ENCODE results near the gene IGFLR1. TPM values are rescaled to one million over a fixed set of nuclear protein-coding genes. Genes with fewer than 3 reads are reported as not detected.

IGFLR1 gene
- total and polyA plus RNA-seq, 2 of the 8 experiments (the other 6 are each of a cell fraction or from before 2014, with no cell fraction given): 8.4 to 28.9 TPM

DNA sequence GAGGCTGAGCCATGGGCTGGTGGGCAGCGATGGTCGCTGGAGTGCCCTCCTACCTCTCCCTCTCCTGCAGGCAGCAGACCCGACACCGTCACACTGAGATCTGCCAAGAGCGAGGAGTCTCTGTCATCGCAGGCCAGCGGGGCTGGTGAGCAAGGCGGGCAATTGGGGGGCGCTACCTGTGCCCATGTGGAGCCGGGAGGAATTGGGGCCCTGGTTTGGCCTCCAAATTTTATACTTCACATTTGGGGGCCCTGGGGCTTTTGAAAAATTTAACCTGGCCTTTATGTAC lies 43.0 kb upstream of the IGFLR1 start:
- peaks cover 11% of the 10 kb centered on the region for H3K23me2 ChIP-seq (ENCODE audit: low read depth, low read length)
- no peak overlapping the region for H3K4ac ChIP-seq (replicated peaks; ENCODE audit: insufficient read length, low read depth, low read length)
- TF ChIP-seq, protein P1, sequence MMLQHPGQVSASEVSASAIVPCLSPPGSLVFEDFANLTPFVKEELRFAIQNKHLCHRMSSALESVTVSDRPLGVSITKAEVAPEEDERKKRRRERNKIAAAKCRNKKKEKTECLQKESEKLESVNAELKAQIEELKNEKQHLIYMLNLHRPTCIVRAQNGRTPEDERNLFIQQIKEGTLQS (IDR thresholded peaks at IDR 0.05; ENCODE audit: insufficient read depth, low read depth, low read length): no peak
- 0 out of 2 replicates have a peak, but pooled peaks have one; percentile 15 for TF ChIP-seq CREB1 (IDR thresholded peaks at IDR 0.05)
- no peak overlapping the region for H2AK5ac ChIP-seq (ENCODE audit: low read depth, low read length)
- H3K23ac ChIP-seq (ENCODE audit: insufficient read length): no peak overlapping the region
- no peaks in the 10 kb centered on the region for H3K36me3 ChIP-seq (ENCODE audit: control insufficient read depth in 2 of 4, insufficient read depth in 4 of 4, low read length in 3 of 4)
- 24% methylated on average over 10 of the region's 10 CpGs; no CpG with 5 or more reads in 1 of the 2 experiments for whole genome bisulfite sequencing, 2 experiments (ENCODE audit: extremely low coverage in 1 of 2, insufficient coverage in 1 of 2, insufficient read length in 1 of 2, insufficient replicate concordance in 2 of 2, low coverage in 1 of 2, low lambda C conversion rate in 2 of 2, missing lambda C conversion rate in 1 of 2)
- peak overlapping the region; percentile 67 to 85 for H3K4me2 ChIP-seq (ENCODE audit: insufficient read depth in 1 of 2, low read depth in 2 of 2, low read length in 2 of 2)
- peak overlapping the region; percentile 42 to 72 (median 66) for H3K4me3 ChIP-seq (ENCODE audit: extremely low read depth in 1 of 4, insufficient read depth in 2 of 4, low read depth in 3 of 4, low read length in 4 of 4)
- no peak overlapping the region for H2BK5ac ChIP-seq (ENCODE audit: low read depth, low read length)
- H3K79me1 ChIP-seq (ENCODE audit: low read depth, low read length): no peaks in the 10 kb centered on the region
- DNase-seq (ENCODE audit: low read depth in 1 of 2, low spot score in 2 of 2) (no peak), FAIRE-seq (no peak)
- POLR2A ChIA-PET (ENCODE audit: partially characterized antibody): interaction anchor here (1.0 to 1.8 kb wide), 3 partner anchors 40 to 45 kb away, joined by 3 to 7 read pairs (median 4); partner anchors contain the start of genes PSENEN and U2AF1L4
- H2BK120ac ChIP-seq (replicated peaks; ENCODE audit: low read depth, low read length): no peak overlapping the region
- no peak overlapping the region for H3K9ac ChIP-seq (replicated peaks in 1 of 4; ENCODE audit: extremely low read depth in 1 of 4, low read depth in 3 of 4, low read length in 3 of 4)
- H3K4me1 ChIP-seq (replicated peaks in 1 of 4; ENCODE audit: control insufficient read depth in 3 of 4, insufficient read depth in 4 of 4, low read length in 3 of 4): peaks cover 0 to 12% (median 4%) of the 10 kb centered on the region in 4 experiments; a peak in 6 of 7 replicates
- H3K18ac ChIP-seq (ENCODE audit: extremely low read depth, low read length): peak overlapping the region; percentile 87
- H2BK12ac ChIP-seq (ENCODE audit: low read depth, low read length): no peak overlapping the region
- H3K14ac ChIP-seq (ENCODE audit: insufficient read length): no peak overlapping the region
- peak overlapping the region; percentile 95; the same call in 1 of the 2 replicates for H2BK15ac ChIP-seq (ENCODE audit: low read length)
- no peak overlapping the region for H3K27ac ChIP-seq (ENCODE audit: low read depth, low read length)
- no peak overlapping the region for H2BK20ac ChIP-seq (ENCODE audit: low read length)
- no peak overlapping the region for H2AFZ ChIP-seq (ENCODE audit: low read length)
- peak overlapping the region; percentile 81; the same call in 1 of the 2 replicates for H4K8ac ChIP-seq (ENCODE audit: extremely low read depth, insufficient read depth, low read length)
- no peaks in the 10 kb centered on the region for H3K9me3 ChIP-seq (ENCODE audit: insufficient read depth in 2 of 2, low read depth in 1 of 2, low read length in 1 of 2)
- H4K91ac ChIP-seq (replicated peaks; ENCODE audit: insufficient read length, low read length): no peak overlapping the region
- CTCF ChIA-PET (ENCODE audit: partially characterized antibody): interaction anchor here (0.6 to 1.5 kb wide), 8 partner anchors 16 to 125 kb away, joined by 3 to 5 read pairs (median 3); no protein-coding TSS in a partner anchor
- no peak overlapping the region for H3K56ac ChIP-seq (replicated peaks; ENCODE audit: insufficient read length, low read depth, low read length)
- peaks cover 3 to 12% of the 10 kb centered on the region in 2 experiments for H4K20me1 ChIP-seq (replicated peaks in 1 of 2; ENCODE audit: control insufficient read depth in 1 of 2, insufficient read depth in 2 of 2, low read length in 2 of 2)
- H3K79me2 ChIP-seq (ENCODE audit: control insufficient read depth in 1 of 2, insufficient read depth in 2 of 2, low read length in 2 of 2): no peaks in the 10 kb centered on the region
- no peaks in the 10 kb centered on the region; a peak in 1 of 7 replicates for H3K27me3 ChIP-seq (replicated peaks in 1 of 4; ENCODE audit: control insufficient read depth in 3 of 4, extremely low read depth in 1 of 4, insufficient read depth in 3 of 4, low read length in 3 of 4)
- no peak overlapping the region for H4K5ac ChIP-seq (ENCODE audit: insufficient read length, low read depth, low read length)

All from H1 (cell line).